ENCODE results near the gene NRIP1.

DNA sequence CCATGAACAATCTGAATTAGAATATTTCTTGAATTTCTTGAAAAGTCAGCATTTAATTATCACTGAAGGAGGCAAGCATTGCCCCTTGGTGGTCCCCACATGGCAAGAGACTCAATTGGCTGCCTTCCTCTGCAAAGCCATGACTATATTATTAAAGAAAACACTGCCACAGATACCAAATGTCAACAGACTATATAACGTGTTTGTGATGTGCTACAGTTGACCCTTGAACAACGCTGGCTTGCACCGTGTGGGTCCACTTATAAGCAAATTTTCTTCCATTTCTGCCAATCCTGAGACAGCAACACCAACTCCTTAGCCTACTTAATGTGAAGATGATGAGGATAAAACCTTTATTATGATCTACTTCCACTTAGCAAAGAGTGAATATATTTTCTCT, 66.5 kb downstream of the NRIP1 start:
- TF ChIP-seq, protein P1, sequence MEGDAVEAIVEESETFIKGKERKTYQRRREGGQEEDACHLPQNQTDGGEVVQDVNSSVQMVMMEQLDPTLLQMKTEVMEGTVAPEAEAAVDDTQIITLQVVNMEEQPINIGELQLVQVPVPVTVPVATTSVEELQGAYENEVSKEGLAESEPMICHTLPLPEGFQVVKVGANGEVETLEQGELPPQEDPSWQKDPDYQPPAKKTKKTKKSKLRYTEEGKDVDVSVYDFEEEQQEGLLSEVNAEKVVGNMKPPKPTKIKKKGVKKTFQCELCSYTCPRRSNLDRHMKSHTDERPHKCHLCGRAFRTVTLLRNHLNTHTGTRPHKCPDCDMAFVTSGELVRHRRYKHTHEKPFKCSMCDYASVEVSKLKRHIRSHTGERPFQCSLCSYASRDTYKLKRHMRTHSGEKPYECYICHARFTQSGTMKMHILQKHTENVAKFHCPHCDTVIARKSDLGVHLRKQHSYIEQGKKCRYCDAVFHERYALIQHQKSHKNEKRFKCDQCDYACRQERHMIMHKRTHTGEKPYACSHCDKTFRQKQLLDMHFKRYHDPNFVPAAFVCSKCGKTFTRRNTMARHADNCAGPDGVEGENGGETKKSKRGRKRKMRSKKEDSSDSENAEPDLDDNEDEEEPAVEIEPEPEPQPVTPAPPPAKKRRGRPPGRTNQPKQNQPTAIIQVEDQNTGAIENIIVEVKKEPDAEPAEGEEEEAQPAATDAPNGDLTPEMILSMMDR (conservative IDR thresholded peaks at IDR 0.05 in 1 of 2, IDR thresholded peaks at IDR 0.05 in 1 of 2; ENCODE audit: extremely low read depth in 1 of 2, insufficient read depth in 1 of 2, low read depth in 1 of 2, low read length in 2 of 2), result no peak
- no peak for TF ChIP-seq EZH2 (IDR thresholded peaks at IDR 0.05; ENCODE audit: borderline replicate concordance, low read length)
